UCSD-AML1 (cell line): ENCODE measurements around the gene FER.
"Not testable (repeated sequence)": the region's sequence is repeated elsewhere in the genome, so short reads cannot be mapped to it uniquely, and the experiment has no call there.

Experiments
- DNase-seq: peaks from one replicate; lab custom pipeline; 2025; ENCODE audit not compliant: unreplicated experiment; lab: John Stamatoyannopoulos, UW

FER gene

GRCh38 chr5:108869066-108869465, 121.4 kb downstream of the FER start:
- no peak for DNase-seq

DNA sequence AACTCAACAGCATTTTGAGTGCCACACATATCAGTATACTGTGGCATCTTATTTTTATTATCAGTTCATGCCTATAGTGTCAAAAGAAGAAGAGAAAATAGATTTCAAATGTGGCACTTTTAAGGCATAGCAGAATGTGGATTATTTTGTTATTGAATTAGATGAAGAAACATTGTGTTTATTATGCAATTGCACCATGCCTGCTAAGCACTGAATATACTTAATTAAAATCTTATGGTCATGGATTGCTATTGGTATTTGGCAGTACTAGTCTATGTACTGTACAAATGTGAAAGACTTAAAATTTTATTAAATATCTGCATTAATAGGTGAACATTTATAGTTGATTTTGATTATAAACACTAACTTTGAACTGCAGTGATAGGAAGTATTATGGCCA, 128.8 kb downstream of the FER start:
- no peak for DNase-seq

- DNase-seq, result no peak
These were observed 131.1 kb downstream of the FER start for GRCh38 chr5:108878756-108879155.

- DNase-seq, result no peak
These were observed 133.4 kb downstream of the FER start for GRCh38 chr5:108881133-108881532.

GRCh38 chr5:108884736-108885135, 137.0 kb downstream of the FER start:
- DNase-seq, result no peak

- DNase-seq, result no peak
These were observed 150.6 kb downstream of the FER start for GRCh38 chr5:108898257-108898656.

- DNase-seq, result no peak
These were observed 151.0 kb downstream of the FER start for GRCh38 chr5:108898707-108899106.

DNA sequence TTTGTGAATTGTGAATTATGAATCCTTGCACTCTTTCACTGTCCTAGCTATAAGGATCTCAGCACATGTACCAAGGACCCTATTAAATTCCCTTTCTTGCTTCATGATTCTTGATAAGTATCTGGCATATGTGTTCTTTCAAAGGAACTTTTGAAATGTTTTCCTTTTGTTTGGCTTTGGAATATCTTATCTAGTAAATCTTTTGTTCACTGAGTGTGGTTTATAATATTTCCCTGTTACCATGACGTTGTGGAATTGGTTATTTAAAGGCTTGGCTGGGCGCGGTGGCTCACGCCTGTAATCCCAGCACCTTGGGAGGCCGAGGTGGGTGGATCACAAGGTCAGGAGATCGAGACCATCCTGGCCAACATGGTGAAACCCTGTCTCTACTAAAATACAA, 151.5 kb downstream of the FER start:
- not testable (repeated sequence) for DNase-seq

GRCh38 chr5:108900668-108901067, 153.0 kb downstream of the FER start:
- no peak for DNase-seq

- no peak for DNase-seq
These were observed 158.1 kb downstream of the FER start for GRCh38 chr5:108905805-108906204.

- no peak for DNase-seq
These were observed 162.9 kb downstream of the FER start for GRCh38 chr5:108910627-108911026.

GRCh38 chr5:108911055-108911454, 163.4 kb downstream of the FER start:
- DNase-seq, result no peak

- no peak for DNase-seq
These were observed 169.9 kb downstream of the FER start for GRCh38 chr5:108917596-108917995.

GRCh38 chr5:108919591-108920326, 172.1 kb downstream of the FER start:
- no peak for DNase-seq

- DNase-seq, result no peak
These were observed 176.8 kb downstream of the FER start for GRCh38 chr5:108924457-108924961.

DNA sequence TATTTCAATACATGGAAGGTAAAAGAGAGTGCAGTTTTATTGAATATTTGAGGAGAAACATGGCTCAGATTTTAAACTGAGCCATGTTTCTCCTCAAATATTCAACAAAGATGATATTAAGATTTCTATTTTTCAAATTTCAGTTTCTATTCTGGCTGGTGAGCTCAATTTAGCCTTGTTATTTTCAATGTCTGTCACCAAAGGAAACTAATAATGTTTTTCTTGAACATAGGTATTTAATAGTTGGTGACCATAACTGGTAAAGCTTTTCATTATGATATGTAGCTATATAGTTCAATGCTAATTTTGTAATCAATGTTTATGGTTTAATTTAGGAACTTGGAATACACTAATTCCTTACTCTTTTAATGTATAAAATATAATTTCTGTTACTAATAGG, 177.4 kb downstream of the FER start:
- DNase-seq, result no peak

DNA sequence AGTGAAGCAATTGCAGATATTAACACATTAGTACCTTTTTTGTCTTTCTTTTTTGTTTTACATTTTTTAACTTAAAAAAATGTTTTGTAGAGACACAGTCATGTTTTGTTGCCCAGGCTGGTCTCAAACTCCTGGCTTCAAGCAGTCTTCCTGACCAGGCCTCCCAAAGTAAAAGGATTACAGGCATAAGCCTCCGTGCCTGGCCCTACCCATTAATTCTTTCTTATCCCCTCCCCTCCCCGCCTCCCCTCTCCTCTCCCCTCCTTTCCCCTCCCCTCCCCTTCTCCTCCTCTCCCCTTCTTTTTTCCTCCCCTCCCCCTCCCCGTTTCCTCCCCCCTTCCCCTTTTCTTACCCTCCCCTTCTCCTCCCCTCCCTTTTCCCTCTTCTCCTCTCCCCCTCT, 182.4 kb downstream of the FER start:
- no peak for DNase-seq

DNA sequence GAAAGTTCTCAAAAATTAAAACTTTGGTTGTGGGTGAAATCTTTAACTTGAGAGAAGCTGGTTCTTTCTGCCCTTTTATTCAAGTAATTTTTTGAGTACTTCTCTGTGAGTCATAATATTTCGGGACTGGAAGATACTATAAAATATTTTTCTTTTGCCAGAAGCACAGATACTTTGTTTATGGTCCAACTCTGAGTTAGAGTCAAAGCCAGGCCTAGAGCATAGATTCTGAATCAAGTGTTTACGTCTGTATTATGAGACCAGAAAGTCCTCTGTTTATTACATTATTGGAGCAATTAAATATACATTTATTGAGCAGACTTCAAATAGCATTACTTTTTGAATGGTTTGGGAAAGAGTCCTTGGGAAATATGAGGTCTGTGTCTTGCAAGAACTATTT, 187.9 kb downstream of the FER start:
- DNase-seq, result no peak

- no peak for DNase-seq
These were observed 189.5 kb downstream of the FER start for GRCh38 chr5:108937221-108937620.

GRCh38 chr5:108940506-108940905, 192.8 kb downstream of the FER start:
- no peak for DNase-seq

GRCh38 chr5:108941746-108942145, 194.0 kb downstream of the FER start:
- DNase-seq, result no peak

- DNase-seq, result no peak
These were observed 195.0 kb downstream of the FER start for GRCh38 chr5:108942701-108943100.

- DNase-seq, result no peak
These were observed 197.4 kb downstream of the FER start for GRCh38 chr5:108945094-108945493.
